ENCODE results near the gene ADK.
A peak's percentile ranks its signal among the peaks of the same experiment; 100 is the strongest.
"Not testable (repeated sequence)": the region's sequence is repeated elsewhere in the genome, so short reads cannot be mapped to it uniquely, and the experiment has no call there.

The ADK gene

GRCh38 chr10:74433595-74433956, 282.6 kb downstream of the ADK start:
- DNase-seq: no peak

- no peak for DNase-seq
These were observed 283.0 kb downstream of the ADK start for GRCh38 chr10:74433993-74434392.

DNA sequence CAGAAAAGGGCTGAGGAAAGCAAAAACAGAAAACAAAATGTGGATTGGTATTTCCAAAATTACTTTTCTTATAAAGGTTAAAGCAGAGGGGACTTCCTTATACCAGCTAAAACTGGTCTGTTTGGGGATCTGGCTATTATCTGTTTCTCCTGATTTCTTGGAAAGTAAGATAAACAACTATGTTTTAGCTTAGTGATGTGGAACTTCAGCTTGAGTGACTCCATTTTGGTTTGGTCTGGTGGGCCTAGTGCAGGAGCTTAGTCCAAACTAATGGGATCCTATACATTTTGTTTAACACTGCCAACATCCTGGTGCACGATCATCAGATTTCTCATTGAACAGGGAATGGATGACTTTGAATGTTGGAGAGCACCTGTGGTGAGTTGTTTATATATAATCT, 283.5 kb downstream of the ADK start:
- DNase-seq: no peak

DNA sequence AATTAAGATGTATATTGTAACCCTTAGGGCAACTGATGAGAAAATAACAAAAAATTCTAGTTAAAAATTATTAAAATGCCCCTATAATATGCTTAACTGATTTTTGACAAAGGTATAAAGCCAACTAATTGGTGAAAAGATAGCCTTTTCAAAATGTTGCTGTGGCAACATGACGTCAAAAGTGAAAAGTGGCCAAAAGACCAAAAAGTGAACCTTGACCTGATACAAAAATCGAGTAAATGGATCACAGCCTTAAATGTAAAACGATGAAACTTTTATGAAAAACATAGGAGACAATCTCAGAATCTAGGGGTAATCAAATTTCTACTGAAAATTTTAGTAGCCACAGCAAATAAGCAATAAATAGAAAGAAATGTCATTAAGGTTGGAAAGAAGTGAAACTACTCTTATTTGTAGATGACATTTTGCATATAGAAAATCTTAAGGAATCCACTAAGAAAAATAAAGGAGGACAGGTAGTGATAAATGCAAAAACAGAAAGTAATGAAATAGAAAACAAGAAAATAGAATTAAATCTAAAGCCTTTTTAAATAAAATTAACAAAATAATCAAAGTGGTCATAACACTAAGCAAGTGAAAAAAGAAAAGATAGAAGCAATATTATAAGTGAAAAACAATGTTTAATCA, 285.6 kb downstream of the ADK start:
- no peak for DNase-seq

- DNase-seq: no peak
These were observed 286.8 kb downstream of the ADK start for GRCh38 chr10:74437822-74438221.

DNA sequence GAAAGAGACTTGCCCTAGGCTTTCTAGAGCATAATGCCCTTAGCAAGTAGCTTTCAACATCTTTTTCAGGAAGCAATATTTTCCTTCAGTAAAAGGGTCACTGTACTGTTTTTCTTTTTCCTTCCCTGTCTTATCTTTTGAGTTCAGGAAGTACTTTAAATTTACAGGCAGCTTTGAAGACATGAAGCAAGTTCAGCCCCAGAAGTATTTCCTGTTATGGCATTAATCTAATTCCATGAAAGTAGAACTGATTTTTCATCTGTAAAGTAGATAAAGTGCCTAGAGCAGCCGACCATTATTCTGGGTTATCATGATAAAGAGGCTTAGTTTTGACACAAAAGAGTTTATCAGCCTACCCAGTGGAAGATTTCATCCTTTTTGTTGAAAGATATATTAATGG, 288.2 kb downstream of the ADK start:
- no peak for DNase-seq

GRCh38 chr10:74445493-74445892, 294.5 kb downstream of the ADK start:
- DNase-seq: peak; percentile 18

- DNase-seq: no peak
These were observed 299.6 kb downstream of the ADK start for GRCh38 chr10:74450602-74451001.

DNA sequence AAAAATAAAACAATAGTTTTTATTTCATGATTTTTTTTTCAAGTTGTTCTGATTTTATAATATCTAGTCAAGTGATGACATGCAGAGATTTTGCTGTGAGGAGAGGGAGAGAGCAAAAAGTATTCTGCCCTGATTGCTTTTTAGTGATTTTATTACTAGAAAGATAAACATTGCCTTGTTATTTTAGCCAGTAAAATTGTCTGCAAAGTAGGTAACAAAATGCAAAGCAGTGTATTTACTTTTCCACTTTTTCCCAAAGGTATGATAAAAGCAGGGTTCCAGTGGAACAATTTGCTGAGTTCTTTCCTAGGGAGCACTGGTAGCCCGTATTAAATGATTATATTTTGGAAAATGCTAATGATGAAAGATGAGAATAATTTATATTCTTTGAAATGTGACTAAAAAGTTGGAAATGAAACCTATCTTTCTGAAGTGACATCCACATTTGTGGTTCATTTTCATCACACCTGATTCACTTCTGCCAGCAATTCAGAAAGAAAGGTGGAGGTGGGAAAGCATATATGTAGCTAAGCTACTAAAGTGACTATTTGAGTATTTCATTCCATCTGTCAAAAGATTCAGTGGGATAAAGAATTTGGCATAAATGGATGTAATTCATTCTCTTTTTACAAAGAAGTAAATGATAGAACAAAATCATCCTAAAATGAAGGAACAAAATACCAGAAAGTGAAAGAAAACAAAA, 300.3 kb downstream of the ADK start:
- DNase-seq: no peak

- no peak for DNase-seq
These were observed 302.1 kb downstream of the ADK start for GRCh38 chr10:74453169-74453568.

GRCh38 chr10:74457478-74457877, 306.5 kb downstream of the ADK start:
- DNase-seq: not testable (repeated sequence)

DNA sequence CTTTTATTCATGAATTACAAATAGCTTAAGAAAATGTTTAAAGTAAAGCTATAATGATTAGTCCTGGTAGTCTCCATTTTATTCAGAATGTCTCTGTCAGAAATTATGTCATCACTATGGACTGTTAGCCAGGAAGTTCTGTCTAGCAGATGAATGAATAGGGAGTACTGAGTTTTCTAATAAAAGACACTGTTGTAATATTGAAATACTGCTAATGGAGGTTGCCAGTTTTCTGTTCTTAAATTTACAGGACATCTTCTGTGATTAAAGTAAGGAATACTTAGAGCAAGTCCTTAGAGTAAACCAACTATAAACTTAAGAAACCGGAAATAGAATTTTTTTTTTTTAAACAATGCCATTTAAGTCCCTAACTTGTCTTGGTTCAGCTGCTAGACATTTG, 309.8 kb downstream of the ADK start:
- DNase-seq: no peak

- DNase-seq: no peak
These were observed 323.1 kb downstream of the ADK start for GRCh38 chr10:74474022-74474713.

DNA sequence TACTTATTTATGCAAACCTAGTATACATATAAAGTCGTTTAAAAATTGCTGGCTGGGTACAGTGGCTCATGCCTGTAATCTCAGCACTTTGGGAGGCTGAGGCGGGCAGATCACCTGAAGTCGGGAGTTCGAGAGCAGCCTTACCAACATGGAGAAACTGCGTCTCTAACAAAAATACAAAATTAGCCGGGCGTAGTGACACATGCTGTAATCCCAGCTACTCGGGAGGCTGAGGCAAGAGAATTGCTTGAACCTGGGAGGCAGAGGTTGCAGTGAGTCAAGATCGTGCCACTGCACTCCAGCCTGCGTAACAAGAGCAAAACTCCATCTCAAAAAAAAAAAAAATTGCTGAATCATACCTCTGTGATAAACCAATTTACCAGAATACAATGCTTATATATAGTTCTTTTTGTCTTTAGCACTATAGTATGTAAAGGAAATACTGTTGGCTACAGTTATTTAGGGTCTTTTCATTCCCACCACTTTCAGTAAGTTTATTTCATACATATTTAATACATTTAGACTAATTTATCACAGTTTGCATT, 325.2 kb downstream of the ADK start:
- DNase-seq: not testable (repeated sequence)

- DNase-seq: no peak
These were observed 329.8 kb downstream of the ADK start for GRCh38 chr10:74480778-74481177.

GRCh38 chr10:74483356-74483755, 332.3 kb downstream of the ADK start:
- DNase-seq: no peak

DNA sequence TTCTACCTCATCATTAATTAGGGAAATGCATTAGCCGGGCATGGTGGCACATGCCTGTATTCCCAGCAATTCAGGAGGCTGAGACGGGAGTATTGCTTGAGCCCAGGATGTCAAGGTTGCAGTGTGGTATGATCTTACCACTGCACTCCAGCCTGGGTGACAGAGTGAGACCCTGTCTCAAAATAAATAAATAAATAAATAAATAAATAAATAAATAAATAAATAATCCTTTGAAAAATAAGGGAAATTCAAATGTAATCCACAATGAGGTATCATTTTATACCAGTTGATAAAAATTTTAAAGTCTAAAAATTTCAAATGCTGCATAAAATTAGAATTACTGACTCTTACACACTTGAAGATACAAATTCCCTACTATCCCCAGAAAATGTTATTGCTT, 334.3 kb downstream of the ADK start:
- no peak for DNase-seq

DNA sequence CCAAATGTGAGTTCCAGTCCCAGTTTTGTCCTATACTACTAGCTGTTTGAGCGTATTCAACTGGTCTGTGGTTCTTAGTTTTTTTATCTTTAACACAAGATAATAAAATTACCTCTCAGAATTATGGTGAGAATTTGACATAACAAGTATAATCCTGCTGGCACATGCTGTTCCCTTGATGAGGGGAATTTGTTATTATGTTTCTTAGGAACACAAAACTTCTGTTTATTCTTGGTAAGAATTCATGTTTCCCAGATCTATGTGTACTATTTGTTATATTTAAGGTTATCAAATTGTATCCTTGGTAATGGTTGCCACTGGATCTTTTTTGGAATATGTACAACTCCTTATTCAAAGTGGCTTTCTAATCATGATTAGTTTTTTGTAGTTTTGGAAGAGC, 335.6 kb downstream of the ADK start:
- DNase-seq: no peak

DNA sequence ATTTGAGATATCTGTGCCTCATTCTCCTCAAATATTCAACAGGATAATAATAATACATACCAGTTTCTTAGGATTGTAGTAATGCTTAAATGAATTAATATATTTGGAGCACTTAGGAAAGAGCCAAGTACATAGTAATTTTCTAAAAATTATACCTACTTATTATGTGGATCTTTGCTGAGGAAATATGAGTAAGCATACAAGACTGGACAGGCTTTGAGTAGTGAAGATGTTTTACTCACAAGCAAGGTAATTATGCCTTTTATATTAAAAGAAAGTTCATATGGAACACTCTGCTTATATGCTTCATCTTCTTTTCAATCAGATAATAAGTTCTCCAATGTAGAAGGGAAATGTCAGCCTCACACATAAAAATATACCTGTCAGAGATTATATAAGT, 337.9 kb downstream of the ADK start:
- no peak for DNase-seq

DNA sequence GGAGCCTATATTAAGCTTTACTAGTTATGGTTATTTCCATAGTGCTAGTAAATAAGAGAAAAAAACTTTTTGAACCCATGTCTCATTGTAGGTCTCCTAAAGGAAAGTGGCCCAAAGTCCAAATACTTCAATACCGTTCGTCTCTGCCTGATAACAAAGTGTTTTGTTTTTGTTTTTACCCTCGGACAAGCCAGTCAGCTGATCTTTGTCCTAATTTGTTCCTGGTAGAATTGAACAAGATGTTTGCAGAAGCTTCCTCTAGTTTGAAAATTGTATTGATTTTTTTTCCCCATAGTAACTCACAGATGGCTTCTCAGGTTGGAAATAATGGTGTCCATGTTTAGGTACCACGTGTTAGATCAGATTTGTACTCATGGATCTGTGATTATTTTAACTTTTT, 339.5 kb downstream of the ADK start:
- no peak for DNase-seq

GRCh38 chr10:74491014-74491413, 340.0 kb downstream of the ADK start:
- DNase-seq: no peak

DNA sequence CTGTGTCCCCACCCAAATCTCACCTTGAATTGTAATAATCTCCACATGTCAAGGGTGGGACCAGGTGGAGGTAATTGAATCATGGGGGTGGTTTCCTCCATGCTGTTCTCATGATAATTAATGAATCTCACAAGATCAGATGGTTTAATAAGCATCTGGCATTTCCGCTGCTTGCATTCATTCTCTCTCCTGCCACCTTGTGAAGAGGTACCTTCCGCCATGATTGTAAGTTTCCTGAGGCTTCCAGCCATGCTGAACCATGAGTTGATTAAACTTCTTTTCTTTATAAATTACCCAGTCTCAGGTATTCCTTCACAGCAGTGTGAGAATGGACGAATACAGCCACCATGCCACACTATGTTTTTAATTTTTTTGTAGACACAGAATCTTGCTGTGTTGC, 345.3 kb downstream of the ADK start:
- not testable (repeated sequence) for DNase-seq

DNA sequence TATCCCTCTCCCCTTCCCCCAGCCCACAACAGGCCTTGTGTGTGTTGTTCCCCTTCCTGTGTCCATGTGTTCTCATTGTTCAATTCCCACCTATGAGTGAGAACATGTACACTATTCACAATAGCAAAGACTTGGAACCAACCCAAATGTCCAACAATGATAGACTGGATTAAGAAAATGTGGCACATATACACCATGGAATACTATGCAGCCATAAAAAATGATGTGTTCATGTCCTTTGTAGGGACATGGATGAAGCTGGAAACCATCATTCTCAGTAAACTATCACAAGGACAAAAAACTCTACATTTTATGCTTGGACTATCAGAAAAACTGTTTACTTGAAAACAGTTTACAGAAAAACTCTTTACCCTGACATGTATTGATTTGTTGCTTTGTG, 347.6 kb downstream of the ADK start:
- DNase-seq: not testable (repeated sequence)
